Skeletal muscle tissue (tissue), 4 donors: ENCODE measurements around the gene EEF2KMT. TPM values are rescaled to one million over a fixed set of nuclear protein-coding genes. Genes with fewer than 3 reads are reported as not detected.
"Not testable (repeated sequence)": the region's sequence is repeated elsewhere in the genome, so short reads cannot be mapped to it uniquely, and the experiment has no call there.

Experiments used
- H3K27ac ChIP-seq: one replicate; pipeline ENCODE4 v1.7.0; 2013; ENCODE audit warnings: mild to moderate bottlenecking, low read depth, low read length, inconsistent platforms
- H3K27me3 ChIP-seq, 3 donors: one replicate each; pipeline ENCODE4 v1.7.0; 2013; ENCODE audit warnings: low read length in 3 of 3; ENCODE audit not compliant: control insufficient read depth in 3 of 3, insufficient read depth in 3 of 3
- H3K36me3 ChIP-seq, 3 donors: one replicate each; pipeline ENCODE4 v1.7.0; 2013; ENCODE audit warnings: low read length in 3 of 3; ENCODE audit not compliant: control insufficient read depth in 3 of 3, insufficient read depth in 3 of 3
- H3K4me1 ChIP-seq, 3 donors: one replicate each; pipeline ENCODE4 v1.7.0; 2013; ENCODE audit warnings: low read length in 3 of 3, mild to moderate bottlenecking in 3 of 3; ENCODE audit not compliant: control insufficient read depth in 3 of 3, insufficient read depth in 3 of 3
- H3K4me3 ChIP-seq, 3 donors: one replicate each; pipeline ENCODE4 v1.7.0; 2013; ENCODE audit warnings: low read length in 3 of 3
- H3K9ac ChIP-seq, 3 donors: one replicate each; pipeline ENCODE4 v1.7.0; 2013; ENCODE audit warnings: low read length in 3 of 3, mild to moderate bottlenecking in 3 of 3, moderate library complexity in 2 of 3, low read depth in 1 of 3
- H3K9me3 ChIP-seq, 3 donors: one replicate each; pipeline ENCODE4 v1.7.0; 2013; ENCODE audit warnings: low read length in 3 of 3; ENCODE audit not compliant: control insufficient read depth in 3 of 3
- total RNA-seq: library from RNA; depleted of rRNA; stranded (reverse); fragments of >200 nt; gene quantifications from one replicate; pipeline ENCODE4 v1.2.3, GENCODE V29; 2014
- donor health status: Osteomylitis.

The EEF2KMT gene
- total RNA-seq, 1 donor from 2014 or later = 5.7 TPM

- H3K9ac ChIP-seq, H3K4me1 ChIP-seq, H3K36me3 ChIP-seq, H3K4me3 ChIP-seq, H3K27me3 ChIP-seq, H3K27ac ChIP-seq, H3K9me3 ChIP-seq: not testable (repeated sequence)
Measured at GRCh38 chr16:5110933-5111332, 13.3 kb upstream of the EEF2KMT start.

- H3K27ac ChIP-seq = no peak overlapping the region
- H3K36me3 ChIP-seq = no peaks in the 10 kb centered on the region
- H3K4me1 ChIP-seq = no peaks in the 10 kb centered on the region
- no peak overlapping the region for H3K4me3 ChIP-seq
- H3K9me3 ChIP-seq = no peaks in the 10 kb centered on the region
- H3K9ac ChIP-seq = no peak overlapping the region
- no peaks in the 10 kb centered on the region for H3K27me3 ChIP-seq
Measured at GRCh38 chr16:5108505-5109158, 11.0 kb upstream of the EEF2KMT start.

GRCh38 chr16:5105039-5105438 is 7.4 kb upstream of the EEF2KMT start:
- H3K4me1 ChIP-seq, H3K9me3 ChIP-seq, H3K4me3 ChIP-seq, H3K27me3 ChIP-seq, H3K9ac ChIP-seq, H3K36me3 ChIP-seq, H3K27ac ChIP-seq: not testable (repeated sequence)

- not testable (repeated sequence) for H3K4me3 ChIP-seq, H3K9ac ChIP-seq, H3K36me3 ChIP-seq, H3K27me3 ChIP-seq, H3K27ac ChIP-seq, H3K9me3 ChIP-seq, H3K4me1 ChIP-seq
Measured at GRCh38 chr16:5103296-5104032, 5.9 kb upstream of the EEF2KMT start.

GRCh38 chr16:5099174-5099573 is 1.6 kb upstream of the EEF2KMT start:
- H3K4me3 ChIP-seq, H3K9me3 ChIP-seq, H3K27ac ChIP-seq, H3K4me1 ChIP-seq, H3K9ac ChIP-seq, H3K27me3 ChIP-seq, H3K36me3 ChIP-seq: not testable (repeated sequence)

GRCh38 chr16:5098221-5099159 is 895 bp upstream of the EEF2KMT start:
- not testable (repeated sequence) for H3K36me3 ChIP-seq, H3K4me1 ChIP-seq, H3K9me3 ChIP-seq, H3K27me3 ChIP-seq
- H3K4me3 ChIP-seq = peak overlapping the region; percentile 66 to 76 (median 72)
- peak overlapping the region; percentile 65 for H3K27ac ChIP-seq
- peak overlapping the region; percentile 67 to 78 (median 72) for H3K9ac ChIP-seq

- H3K27ac ChIP-seq = peak overlapping the region; percentile 56
- H3K27me3 ChIP-seq, H3K9me3 ChIP-seq, H3K4me1 ChIP-seq, H3K36me3 ChIP-seq: not testable (repeated sequence)
- peak overlapping the region; percentile 47 to 82 (median 79) for H3K9ac ChIP-seq
- peak overlapping the region; percentile 62 to 72 (median 71) for H3K4me3 ChIP-seq
Measured at GRCh38 chr16:5097061-5097469, 530 bp downstream of the EEF2KMT start.

GRCh38 chr16:5096437-5097060 is 1.0 kb downstream of the EEF2KMT start:
- H3K9ac ChIP-seq = peak overlapping the region in 2 of 3 donors; percentile 79 to 82

GRCh38 chr16:5095145-5095830 is 2.3 kb downstream of the EEF2KMT start:
- H3K27ac ChIP-seq, H3K9ac ChIP-seq, H3K9me3 ChIP-seq, H3K36me3 ChIP-seq, H3K4me3 ChIP-seq, H3K27me3 ChIP-seq, H3K4me1 ChIP-seq: not testable (repeated sequence)

More at GRCh38 chr16:5096437-5097060, 1.0 kb downstream of the EEF2KMT start:
- not testable (repeated sequence) for H3K4me1 ChIP-seq, H3K27me3 ChIP-seq, H3K36me3 ChIP-seq, H3K9me3 ChIP-seq, H3K27ac ChIP-seq
- H3K4me3 ChIP-seq = peak overlapping the region; percentile 62 to 72 (median 71)
